Neural crest cell (in vitro differentiated cells): ENCODE data around the gene BCL11B. TPM values are rescaled to one million over a fixed set of nuclear protein-coding genes. Genes with fewer than 3 reads are reported as not detected.

ENCODE experiments used
- DNase-seq: peaks from one replicate; pipeline ENCODE4 v3.0.0; 2021; ENCODE audit warnings: low read depth, mixed read lengths, low spot score
- H3K27ac Mint-ChIP-seq: one replicate; pipeline ENCODE4 v1.8.0; 2021; ENCODE audit warnings: mild to moderate bottlenecking, mixed read lengths; ENCODE audit not compliant: unreplicated experiment
- H3K27me3 Mint-ChIP-seq: 2 replicates; pipeline ENCODE4 v1.8.0; 2021; ENCODE audit warnings: low read depth, mild to moderate bottlenecking, mixed read lengths
- H3K36me3 Mint-ChIP-seq: 2 replicates; pipeline ENCODE4 v1.8.0; 2021; ENCODE audit warnings: low read depth, mild to moderate bottlenecking, mixed read lengths
- H3K4me1 Mint-ChIP-seq: 2 replicates; pipeline ENCODE4 v1.8.0; 2021; ENCODE audit warnings: mixed read lengths
- H3K4me3 Mint-ChIP-seq: one replicate; pipeline ENCODE4 v1.8.0; 2021; ENCODE audit warnings: mild to moderate bottlenecking, mixed read lengths
- H3K9me3 Mint-ChIP-seq: 2 replicates; pipeline ENCODE4 v1.8.0; 2021; ENCODE audit warnings: mixed read lengths
- CTCF ChIP-seq: fragments of 200-600 bp; sonication (generic); conservative IDR thresholded peaks from 2 replicates; pipeline ENCODE4 v1.5.0; 2021; ENCODE audit warnings: antibody characterized with exemption, mild to moderate bottlenecking
- total RNA-seq: library from RNA; stranded (reverse); gene quantifications from 2 replicates; pipeline ENCODE4 v1.2.1, GENCODE V29; 2021

The BCL11B gene
- total RNA-seq, 1 donor from 2014 or later = 0.28 TPM

DNA sequence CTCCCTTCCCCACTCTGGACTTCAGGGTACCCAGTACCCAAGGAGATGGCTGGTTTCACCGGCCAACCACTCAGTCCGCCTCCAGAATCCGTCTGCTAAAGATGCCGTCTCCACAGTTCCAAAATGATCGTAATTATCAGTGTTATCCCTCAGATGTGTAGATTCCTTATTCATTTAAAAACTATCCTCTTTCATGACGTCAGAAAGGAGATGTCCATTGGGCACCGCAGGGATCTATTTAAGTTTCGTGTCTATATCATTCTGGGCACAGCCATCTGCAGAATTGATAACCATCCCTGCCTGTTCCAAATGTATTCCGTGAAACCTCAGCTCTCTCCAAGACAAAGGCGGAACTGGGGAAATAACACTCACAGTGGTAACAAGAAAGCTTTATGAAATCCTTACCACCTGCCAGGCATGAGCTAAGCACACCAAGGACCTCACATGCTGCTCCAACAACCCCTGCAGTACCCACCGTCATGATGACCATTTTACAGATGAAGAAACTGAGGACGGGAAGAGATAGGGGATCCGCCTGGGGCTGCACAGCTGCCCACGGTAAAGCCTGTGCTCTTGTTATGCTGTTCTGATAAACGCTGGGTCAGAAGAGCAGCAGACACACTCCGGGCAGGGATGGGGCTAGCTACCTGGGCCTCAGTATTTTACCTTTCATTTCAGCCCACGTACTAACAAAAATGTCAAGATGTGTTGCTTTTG is 90.0 kb downstream of the BCL11B start:
- TF ChIP-seq CTCF = no peak
- Mint-ChIP-seq H3K27ac (no peak overlapping the region), H3K27me3 (no peaks in the 10 kb centered on the region), H3K4me3 (no peak overlapping the region), H3K36me3 (no peaks in the 10 kb centered on the region), H3K4me1 (no peaks in the 10 kb centered on the region), H3K9me3 (no peaks in the 10 kb centered on the region)
- DNase-seq = no peak

DNA sequence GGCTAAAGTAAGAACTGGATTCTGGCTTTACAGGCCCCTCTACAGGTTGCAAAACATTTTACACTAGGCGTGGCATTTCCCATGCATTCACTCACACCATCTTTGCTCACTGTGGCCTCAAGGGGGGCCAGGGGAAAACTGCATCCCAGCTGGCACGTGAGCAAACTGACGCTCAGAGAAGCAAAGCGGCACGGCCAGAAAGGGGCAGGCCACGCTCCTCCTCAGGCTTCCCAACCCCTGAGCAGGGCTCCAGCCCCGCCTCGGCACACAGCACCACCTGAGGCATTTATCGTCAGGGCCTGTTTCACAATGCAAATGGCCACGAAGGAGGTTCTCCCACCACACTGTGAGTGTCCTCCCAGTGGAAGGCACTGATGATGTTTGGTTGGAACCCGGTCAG is 90.8 kb downstream of the BCL11B start:
- Mint-ChIP-seq H3K27me3 (no peaks in the 10 kb centered on the region), H3K4me3 (no peak overlapping the region), H3K4me1 (no peaks in the 10 kb centered on the region), H3K27ac (no peak overlapping the region), H3K36me3 (no peaks in the 10 kb centered on the region), H3K9me3 (no peaks in the 10 kb centered on the region)
- TF ChIP-seq CTCF = no peak
- no peak for DNase-seq

DNA sequence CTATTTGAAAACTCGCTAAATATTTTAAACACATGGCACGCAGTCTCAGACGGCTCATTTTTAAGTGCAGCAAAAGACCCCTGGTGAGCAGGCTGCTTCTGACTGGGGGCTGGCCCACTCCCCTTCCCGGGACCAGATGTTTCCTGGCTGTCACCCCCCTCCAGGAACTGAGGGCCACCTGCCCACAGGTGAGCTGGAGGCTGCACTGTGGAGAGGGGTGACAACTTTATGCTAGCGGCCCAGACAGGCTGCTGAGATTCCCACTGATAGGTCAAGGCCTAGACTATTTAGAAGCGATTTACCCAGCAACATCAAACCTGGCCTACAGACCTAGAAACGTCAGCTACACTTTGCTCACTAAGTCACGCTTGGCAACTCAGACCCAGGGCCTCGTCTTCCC is 92.1 kb downstream of the BCL11B start:
- TF ChIP-seq CTCF = no peak
- Mint-ChIP-seq H3K27me3 (no peaks in the 10 kb centered on the region), H3K4me3 (no peak overlapping the region), H3K27ac (no peak overlapping the region), H3K36me3 (no peaks in the 10 kb centered on the region), H3K4me1 (no peaks in the 10 kb centered on the region), H3K9me3 (no peaks in the 10 kb centered on the region)
- DNase-seq = no peak

DNA sequence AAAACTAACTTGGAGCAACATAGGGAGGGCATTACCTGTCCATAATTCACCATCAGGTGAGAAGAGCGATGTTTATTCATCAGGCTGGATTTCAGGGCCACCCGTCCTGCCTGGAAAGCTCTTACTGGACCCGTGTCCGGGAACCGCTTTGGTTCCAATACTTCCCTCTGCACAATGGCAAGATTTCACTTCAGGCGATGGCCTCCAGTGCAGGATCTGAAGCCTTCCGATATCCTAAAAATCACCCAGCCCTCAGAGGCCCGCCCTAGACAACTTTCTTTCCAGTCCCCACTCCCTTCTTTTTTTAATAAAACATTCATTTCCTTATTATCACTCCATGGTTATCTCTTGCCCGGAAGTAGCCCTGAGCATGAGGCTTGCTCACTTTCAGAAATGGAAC is 92.5 kb downstream of the BCL11B start:
- Mint-ChIP-seq H3K9me3 (no peaks in the 10 kb centered on the region), H3K4me1 (no peaks in the 10 kb centered on the region), H3K4me3 (no peak overlapping the region), H3K36me3 (no peaks in the 10 kb centered on the region), H3K27me3 (no peaks in the 10 kb centered on the region), H3K27ac (no peak overlapping the region)
- no peak for DNase-seq
- no peak for TF ChIP-seq CTCF

GRCh38 chr14:99177886-99178835 is 93.8 kb downstream of the BCL11B start:
- no peak for DNase-seq
- Mint-ChIP-seq H3K27me3 (no peaks in the 10 kb centered on the region), H3K4me1 (no peaks in the 10 kb centered on the region), H3K9me3 (no peaks in the 10 kb centered on the region), H3K27ac (no peak overlapping the region), H3K4me3 (no peak overlapping the region), H3K36me3 (no peaks in the 10 kb centered on the region)
- TF ChIP-seq CTCF = no peak
